Measurements from ENCODE around the gene CASP4. TPM values are rescaled to one million over a fixed set of nuclear protein-coding genes. Genes with fewer than 3 reads are reported as not detected.

The CASP4 gene
- polyA plus RNA-seq, 1 donor from 2014 or later, result not detected

DNA sequence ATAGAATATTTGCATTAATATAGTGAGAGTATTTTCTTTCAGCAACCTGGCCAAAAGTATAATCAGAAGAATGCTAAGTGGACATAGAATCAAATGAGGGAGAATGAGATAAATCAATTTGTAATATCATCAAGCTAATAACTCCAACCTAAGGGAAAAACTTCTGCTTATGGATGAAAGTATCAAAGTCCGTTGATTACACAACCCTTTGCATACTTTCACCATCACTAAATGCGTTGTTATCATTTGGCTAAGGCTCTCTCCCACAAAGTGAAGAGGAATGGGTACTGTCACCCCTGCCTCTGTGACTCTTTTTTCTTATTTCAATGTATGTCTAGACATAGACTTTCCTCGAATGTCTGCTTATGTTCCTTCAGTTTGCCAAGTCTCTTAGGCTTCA, 16.4 kb upstream of the CASP4 start:
- H3F3A ChIP-seq (ENCODE audit: insufficient read depth, low read length, poor library complexity, severe bottlenecking), result no peaks in the 10 kb centered on the region
- no peaks in the 10 kb centered on the region for H3K79me2 ChIP-seq (replicated peaks; ENCODE audit: insufficient read depth, low read length)
- no peak for TF ChIP-seq TAF1 (IDR thresholded peaks at IDR 0.05; ENCODE audit: low read depth)
- no peak for TF ChIP-seq RAD21 (conservative IDR thresholded peaks at IDR 0.05)
- TF ChIP-seq POLR2AphosphoS5 (IDR thresholded peaks at IDR 0.05), result no peak
- TF ChIP-seq MXI1 (conservative IDR thresholded peaks at IDR 0.05; ENCODE audit: poor library complexity, severe bottlenecking), result no peak
- TF ChIP-seq EZH2 (IDR thresholded peaks at IDR 0.05; ENCODE audit: borderline replicate concordance, insufficient read depth, low read length, poor library complexity, severe bottlenecking), result no peak
- TF ChIP-seq, protein P1, sequence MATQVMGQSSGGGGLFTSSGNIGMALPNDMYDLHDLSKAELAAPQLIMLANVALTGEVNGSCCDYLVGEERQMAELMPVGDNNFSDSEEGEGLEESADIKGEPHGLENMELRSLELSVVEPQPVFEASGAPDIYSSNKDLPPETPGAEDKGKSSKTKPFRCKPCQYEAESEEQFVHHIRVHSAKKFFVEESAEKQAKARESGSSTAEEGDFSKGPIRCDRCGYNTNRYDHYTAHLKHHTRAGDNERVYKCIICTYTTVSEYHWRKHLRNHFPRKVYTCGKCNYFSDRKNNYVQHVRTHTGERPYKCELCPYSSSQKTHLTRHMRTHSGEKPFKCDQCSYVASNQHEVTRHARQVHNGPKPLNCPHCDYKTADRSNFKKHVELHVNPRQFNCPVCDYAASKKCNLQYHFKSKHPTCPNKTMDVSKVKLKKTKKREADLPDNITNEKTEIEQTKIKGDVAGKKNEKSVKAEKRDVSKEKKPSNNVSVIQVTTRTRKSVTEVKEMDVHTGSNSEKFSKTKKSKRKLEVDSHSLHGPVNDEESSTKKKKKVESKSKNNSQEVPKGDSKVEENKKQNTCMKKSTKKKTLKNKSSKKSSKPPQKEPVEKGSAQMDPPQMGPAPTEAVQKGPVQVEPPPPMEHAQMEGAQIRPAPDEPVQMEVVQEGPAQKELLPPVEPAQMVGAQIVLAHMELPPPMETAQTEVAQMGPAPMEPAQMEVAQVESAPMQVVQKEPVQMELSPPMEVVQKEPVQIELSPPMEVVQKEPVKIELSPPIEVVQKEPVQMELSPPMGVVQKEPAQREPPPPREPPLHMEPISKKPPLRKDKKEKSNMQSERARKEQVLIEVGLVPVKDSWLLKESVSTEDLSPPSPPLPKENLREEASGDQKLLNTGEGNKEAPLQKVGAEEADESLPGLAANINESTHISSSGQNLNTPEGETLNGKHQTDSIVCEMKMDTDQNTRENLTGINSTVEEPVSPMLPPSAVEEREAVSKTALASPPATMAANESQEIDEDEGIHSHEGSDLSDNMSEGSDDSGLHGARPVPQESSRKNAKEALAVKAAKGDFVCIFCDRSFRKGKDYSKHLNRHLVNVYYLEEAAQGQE (IDR thresholded peaks at IDR 0.05; ENCODE audit: borderline replicate concordance), result no peak
- no peak for TF ChIP-seq SMC3 (conservative IDR thresholded peaks at IDR 0.05; ENCODE audit: poor library complexity)
- TF ChIP-seq EP300 (conservative IDR thresholded peaks at IDR 0.05; ENCODE audit: poor library complexity, severe bottlenecking), result no peak
- TF ChIP-seq, protein P2, sequence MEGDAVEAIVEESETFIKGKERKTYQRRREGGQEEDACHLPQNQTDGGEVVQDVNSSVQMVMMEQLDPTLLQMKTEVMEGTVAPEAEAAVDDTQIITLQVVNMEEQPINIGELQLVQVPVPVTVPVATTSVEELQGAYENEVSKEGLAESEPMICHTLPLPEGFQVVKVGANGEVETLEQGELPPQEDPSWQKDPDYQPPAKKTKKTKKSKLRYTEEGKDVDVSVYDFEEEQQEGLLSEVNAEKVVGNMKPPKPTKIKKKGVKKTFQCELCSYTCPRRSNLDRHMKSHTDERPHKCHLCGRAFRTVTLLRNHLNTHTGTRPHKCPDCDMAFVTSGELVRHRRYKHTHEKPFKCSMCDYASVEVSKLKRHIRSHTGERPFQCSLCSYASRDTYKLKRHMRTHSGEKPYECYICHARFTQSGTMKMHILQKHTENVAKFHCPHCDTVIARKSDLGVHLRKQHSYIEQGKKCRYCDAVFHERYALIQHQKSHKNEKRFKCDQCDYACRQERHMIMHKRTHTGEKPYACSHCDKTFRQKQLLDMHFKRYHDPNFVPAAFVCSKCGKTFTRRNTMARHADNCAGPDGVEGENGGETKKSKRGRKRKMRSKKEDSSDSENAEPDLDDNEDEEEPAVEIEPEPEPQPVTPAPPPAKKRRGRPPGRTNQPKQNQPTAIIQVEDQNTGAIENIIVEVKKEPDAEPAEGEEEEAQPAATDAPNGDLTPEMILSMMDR (IDR thresholded peaks at IDR 0.05; ENCODE audit: poor library complexity, severe bottlenecking), result no peak
- H2AFZ ChIP-seq (ENCODE audit: low read depth, low read length), result no peak overlapping the region
- H3K27ac ChIP-seq (ENCODE audit: low read length), result no peak overlapping the region
- H3K36me3 ChIP-seq (ENCODE audit: insufficient read depth, low read length), result no peaks in the 10 kb centered on the region
- no peak overlapping the region for H3K9ac ChIP-seq (ENCODE audit: low read length)
- H3K4me3 ChIP-seq (ENCODE audit: low read length), result no peak overlapping the region
- no peak overlapping the region for H3K4me2 ChIP-seq (ENCODE audit: low read length)
- H4K20me1 ChIP-seq (ENCODE audit: insufficient read depth), result no peaks in the 10 kb centered on the region
- no peaks in the 10 kb centered on the region for H3K27me3 ChIP-seq (ENCODE audit: insufficient read depth, low read depth, low read length)
- H3K9me3 ChIP-seq (ENCODE audit: low read length), result no peaks in the 10 kb centered on the region
- no peaks in the 10 kb centered on the region for H3K9me2 ChIP-seq (ENCODE audit: insufficient read depth, low read length)

DNA sequence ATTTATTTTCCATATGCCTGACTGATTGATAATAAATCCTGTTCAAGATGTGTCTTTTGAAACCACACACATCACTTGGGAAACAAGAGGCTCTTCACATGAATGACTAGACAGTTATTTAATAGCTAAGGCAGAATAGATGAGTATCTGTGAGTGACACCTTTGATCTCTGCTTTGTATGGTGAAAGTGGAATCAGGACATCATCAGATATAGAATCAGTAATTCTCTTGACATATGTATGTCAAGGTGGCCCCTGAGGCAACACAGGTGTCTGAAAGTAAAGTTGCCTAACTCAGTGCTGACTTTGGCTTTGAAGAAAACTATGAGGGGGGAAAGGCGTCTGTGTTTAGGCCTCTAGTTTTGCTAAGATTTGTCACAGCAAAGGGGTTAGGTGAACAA, 11.5 kb upstream of the CASP4 start:
- Histone ChIP-seq H3K9me3 (ENCODE audit: low read length) (no peaks in the 10 kb centered on the region), H3F3A (ENCODE audit: insufficient read depth, low read length, poor library complexity, severe bottlenecking) (no peaks in the 10 kb centered on the region), H3K27ac (ENCODE audit: low read length) (no peak overlapping the region), H3K79me2 (replicated peaks; ENCODE audit: insufficient read depth, low read length) (no peaks in the 10 kb centered on the region), H3K27me3 (ENCODE audit: insufficient read depth, low read depth, low read length) (no peaks in the 10 kb centered on the region), H4K20me1 (ENCODE audit: insufficient read depth) (no peaks in the 10 kb centered on the region), H2AFZ (ENCODE audit: low read depth, low read length) (no peak overlapping the region), H3K4me3 (ENCODE audit: low read length) (no peak overlapping the region), H3K36me3 (ENCODE audit: insufficient read depth, low read length) (no peaks in the 10 kb centered on the region), H3K9ac (ENCODE audit: low read length) (no peak overlapping the region), H3K9me2 (ENCODE audit: insufficient read depth, low read length) (no peaks in the 10 kb centered on the region), H3K4me2 (ENCODE audit: low read length) (no peak overlapping the region)
- TF ChIP-seq EP300 (conservative IDR thresholded peaks at IDR 0.05; ENCODE audit: poor library complexity, severe bottlenecking) (peak; percentile 32), EZH2 (IDR thresholded peaks at IDR 0.05; ENCODE audit: borderline replicate concordance, insufficient read depth, low read length, poor library complexity, severe bottlenecking) (no peak), RAD21 (conservative IDR thresholded peaks at IDR 0.05) (no peak), POLR2AphosphoS5 (IDR thresholded peaks at IDR 0.05) (no peak), SMC3 (conservative IDR thresholded peaks at IDR 0.05; ENCODE audit: poor library complexity) (no peak), TAF1 (IDR thresholded peaks at IDR 0.05; ENCODE audit: low read depth) (no peak), MXI1 (conservative IDR thresholded peaks at IDR 0.05; ENCODE audit: poor library complexity, severe bottlenecking) (no peak)
- TF ChIP-seq, protein P1 (IDR thresholded peaks at IDR 0.05; ENCODE audit: borderline replicate concordance), result no peak
- TF ChIP-seq, protein P2 (IDR thresholded peaks at IDR 0.05; ENCODE audit: poor library complexity, severe bottlenecking), result no peak

Measured in neural cell (in vitro differentiated cells).